Daoy (cell line): ENCODE measurements around the gene EPHA8. TPM values are rescaled to one million over a fixed set of nuclear protein-coding genes. Genes with fewer than 3 reads are reported as not detected.
A peak's percentile ranks its signal among the peaks of the same experiment; 100 is the strongest.

ENCODE experiments used
- DNase-seq: peaks from one replicate; pipeline ENCODE4 v3.0.0-alpha.2; 2015; ENCODE audit warnings: low read depth
- total RNA-seq: library from RNA; depleted of rRNA; stranded (reverse); fragments of >200 nt; shearing (Covaris generic); gene quantifications from 2 replicates; pipeline ENCODE4 v1.2.3, GENCODE V29; 2014

EPHA8 gene
- total RNA-seq, 1 experiment from 2014 or later, result not detected

GRCh38 chr1:22618056-22618455 lies 54.8 kb downstream of the EPHA8 start:
- no peak for DNase-seq

- peak; percentile 51 for DNase-seq
Measured at GRCh38 chr1:22619252-22619651, 56.0 kb downstream of the EPHA8 start.

- no peak for DNase-seq
Measured at GRCh38 chr1:22619798-22620197, 56.5 kb downstream of the EPHA8 start.

- DNase-seq, result no peak
Measured at GRCh38 chr1:22621761-22622160, 58.5 kb downstream of the EPHA8 start.

GRCh38 chr1:22625262-22625925 lies 62.1 kb downstream of the EPHA8 start:
- DNase-seq, result peak; percentile 27

GRCh38 chr1:22626237-22627157 lies 63.2 kb downstream of the EPHA8 start:
- DNase-seq, result no peak

GRCh38 chr1:22627331-22627730 lies 64.0 kb downstream of the EPHA8 start:
- DNase-seq, result no peak

GRCh38 chr1:22628698-22629444 lies 65.6 kb downstream of the EPHA8 start:
- DNase-seq, result no peak

GRCh38 chr1:22629886-22630285 lies 66.6 kb downstream of the EPHA8 start:
- no peak for DNase-seq

GRCh38 chr1:22633697-22634463 lies 70.6 kb downstream of the EPHA8 start:
- DNase-seq, result no peak

GRCh38 chr1:22635436-22635835 lies 72.1 kb downstream of the EPHA8 start:
- no peak for DNase-seq

GRCh38 chr1:22636353-22636752 lies 73.1 kb downstream of the EPHA8 start, which contains the start of gene C1QA:
C1QA (plus strand) TSS chr1:22636628; CDS start chr1:22637617, 989 bp downstream.
- no peak for DNase-seq

- DNase-seq, result no peak
Measured at GRCh38 chr1:22636927-22637326, 73.6 kb downstream of the EPHA8 start.

GRCh38 chr1:22637907-22638445 lies 74.7 kb downstream of the EPHA8 start:
- no peak for DNase-seq

GRCh38 chr1:22638476-22639234 lies 75.4 kb downstream of the EPHA8 start:
- DNase-seq, result no peak

GRCh38 chr1:22639286-22639685 lies 76.0 kb downstream of the EPHA8 start:
- DNase-seq, result peak; percentile 60

- DNase-seq, result no peak
Measured at GRCh38 chr1:22641247-22641646, 78.0 kb downstream of the EPHA8 start.

- DNase-seq, result peak; percentile 78
Measured at GRCh38 chr1:22641906-22642636, 78.8 kb downstream of the EPHA8 start.

- no peak for DNase-seq
Measured at GRCh38 chr1:22643381-22643780, 80.1 kb downstream of the EPHA8 start, which contains the start of gene C1QC. C1QC (plus strand) TSS chr1:22643633; CDS start chr1:22644024, 391 bp downstream.

GRCh38 chr1:22643928-22644327 lies 80.6 kb downstream of the EPHA8 start:
- no peak for DNase-seq
